Activated naive CD4-positive, alpha-beta T cell treated with anti-CD3 and anti-CD28 coated beads, Interleukin-2, amount 50 U/mL, for 72 hours (primary cell): ENCODE data around the gene MBD1. TPM values are rescaled to one million over a fixed set of nuclear protein-coding genes. Genes with fewer than 3 reads are reported as not detected.
A peak's percentile ranks its signal among the peaks of the same experiment; 100 is the strongest.
"Not testable (repeated sequence)": the region's sequence is repeated elsewhere in the genome, so short reads cannot be mapped to it uniquely, and the experiment has no call there.

Experiments
- ATAC-seq, 2 donors: fragments of 150-1000 bp; cut with Tn5 transposase; 2 replicates each; pipeline ENCODE4 v1.10.0; 2021; ENCODE audit warnings: mild to moderate bottlenecking in 2 of 2, moderate library complexity in 2 of 2
- DNase-seq, 2 donors: peaks; one replicate each; pipeline ENCODE4 v3.0.0; 2021 to 2022; ENCODE audit warnings: low spot score in 2 of 2
- H3K27ac Mint-ChIP-seq, 2 donors: one replicate each; pipeline ENCODE4 v1.8.0; 2022; ENCODE audit warnings: mild to moderate bottlenecking in 2 of 2, mixed read lengths in 2 of 2
- H3K36me3 Mint-ChIP-seq, 2 donors: one replicate each; pipeline ENCODE4 v1.8.0; 2022; ENCODE audit warnings: mixed read lengths in 2 of 2
- H3K9me3 Mint-ChIP-seq, 2 donors: one replicate each; pipeline ENCODE4 v1.8.0; 2022; ENCODE audit warnings: mixed read lengths in 2 of 2
- total RNA-seq, 2 donors: library from RNA; stranded (reverse); gene quantifications; one replicate each; pipeline ENCODE4 v1.2.3, GENCODE V29; 2022

The MBD1 gene
- total RNA-seq, 2 donors from 2014 or later: 79.7 to 123 TPM

- no peak for ATAC-seq
- DNase-seq: no peak
- Mint-ChIP-seq H3K27ac (no peak overlapping the region), H3K9me3 (no peaks in the 10 kb centered on the region), H3K36me3 (no peaks in the 10 kb centered on the region)
Observed at GRCh38 chr18:50299626-50300388, 18.5 kb upstream of the MBD1 start.

GRCh38 chr18:50298443-50299284 lies 17.3 kb upstream of the MBD1 start:
- DNase-seq (no peak), ATAC-seq (no peak)
- no peaks in the 10 kb centered on the region for H3K9me3 Mint-ChIP-seq
- H3K36me3 Mint-ChIP-seq: no peaks in the 10 kb centered on the region
- no peak overlapping the region for H3K27ac Mint-ChIP-seq

GRCh38 chr18:50297621-50298442 lies 16.5 kb upstream of the MBD1 start:
- ATAC-seq (peak; percentile 97 to 100), DNase-seq (peak in 1 of 2 donors; percentile 62)
- H3K36me3 Mint-ChIP-seq: no peaks in the 10 kb centered on the region
- no peaks in the 10 kb centered on the region for H3K9me3 Mint-ChIP-seq
- H3K27ac Mint-ChIP-seq: no peak overlapping the region

GRCh38 chr18:50293039-50293438 lies 11.7 kb upstream of the MBD1 start:
- Mint-ChIP-seq H3K27ac (no peak overlapping the region), H3K36me3 (peaks cover 0 to under 1% of the 10 kb centered on the region in 2 donors), H3K9me3 (no peaks in the 10 kb centered on the region)
- ATAC-seq: no peak
- no peak for DNase-seq

- no peak for DNase-seq
- no peaks in the 10 kb centered on the region for H3K9me3 Mint-ChIP-seq
- H3K36me3 Mint-ChIP-seq: peaks cover 26 to 29% of the 10 kb centered on the region in 2 donors
- peak overlapping the region in 1 of 2 donors; percentile 94 for H3K27ac Mint-ChIP-seq
- ATAC-seq: no peak
Observed at GRCh38 chr18:50289108-50289443, 7.8 kb upstream of the MBD1 start.

GRCh38 chr18:50288348-50289107 lies 7.2 kb upstream of the MBD1 start:
- DNase-seq, H3K9me3 Mint-ChIP-seq, ATAC-seq: not testable (repeated sequence)
- Mint-ChIP-seq H3K36me3 (peaks cover 31 to 33% of the 10 kb centered on the region in 2 donors), H3K27ac (peak overlapping the region; percentile 94 to 100)

GRCh38 chr18:50287441-50288347 lies 6.4 kb upstream of the MBD1 start, which contains the start of gene CXXC1:
Gene CXXC1, minus strand, starts transcription at chr18:50287692. Its CDS starts 103 bp downstream, at chr18:50287589.
- H3K9me3 Mint-ChIP-seq: no peaks in the 10 kb centered on the region
- peaks cover 33 to 34% of the 10 kb centered on the region in 2 donors for H3K36me3 Mint-ChIP-seq
- H3K27ac Mint-ChIP-seq: peak within 1 kb of the TSS; percentile 94 to 100
- ATAC-seq: peak; percentile 85 to 94
- DNase-seq: peak; percentile 91 to 93

GRCh38 chr18:50287028-50287440 lies 5.7 kb upstream of the MBD1 start:
- peak; percentile 0 to 1 for ATAC-seq
- no peaks in the 10 kb centered on the region for H3K9me3 Mint-ChIP-seq
- peaks cover 33 to 40% of the 10 kb centered on the region in 2 donors for H3K36me3 Mint-ChIP-seq
- no peak for DNase-seq
- H3K27ac Mint-ChIP-seq: peak overlapping the region; percentile 94 to 100

- Mint-ChIP-seq H3K9me3 (no peaks in the 10 kb centered on the region), H3K27ac (peak overlapping the region; percentile 94 to 100), H3K36me3 (peaks cover 33 to 43% of the 10 kb centered on the region in 2 donors)
- ATAC-seq: no peak
- DNase-seq: peak in 1 of 2 donors; percentile 30
Observed at GRCh38 chr18:50286391-50287027, 5.2 kb upstream of the MBD1 start.

- peak overlapping the region in 1 of 2 donors; percentile 94 for H3K27ac Mint-ChIP-seq
- no peaks in the 10 kb centered on the region for H3K9me3 Mint-ChIP-seq
- DNase-seq (no peak), ATAC-seq (no peak)
- peaks cover 39 to 50% of the 10 kb centered on the region in 2 donors for H3K36me3 Mint-ChIP-seq
Observed at GRCh38 chr18:50285631-50286321, 4.5 kb upstream of the MBD1 start.

- ATAC-seq: no peak
- peak overlapping the region in 1 of 2 donors; percentile 61 for H3K27ac Mint-ChIP-seq
- no peak for DNase-seq
- peaks cover 46 to 57% of the 10 kb centered on the region in 2 donors for H3K36me3 Mint-ChIP-seq
- H3K9me3 Mint-ChIP-seq: no peaks in the 10 kb centered on the region
Observed at GRCh38 chr18:50285071-50285470, 3.7 kb upstream of the MBD1 start.

GRCh38 chr18:50284255-50284885 lies 3.0 kb upstream of the MBD1 start:
- DNase-seq (no peak), ATAC-seq (peak in 1 of 2 donors; percentile 17)
- Mint-ChIP-seq H3K27ac (peak overlapping the region; percentile 61 to 79), H3K9me3 (no peaks in the 10 kb centered on the region), H3K36me3 (peaks cover 47 to 60% of the 10 kb centered on the region in 2 donors)

GRCh38 chr18:50283469-50284209 lies 2.3 kb upstream of the MBD1 start:
- DNase-seq: no peak
- no peaks in the 10 kb centered on the region for H3K9me3 Mint-ChIP-seq
- peak overlapping the region in 1 of 2 donors; percentile 79 for H3K27ac Mint-ChIP-seq
- H3K36me3 Mint-ChIP-seq: peaks cover 53 to 66% of the 10 kb centered on the region in 2 donors
- ATAC-seq: no peak
